GM18951 (cell line): ENCODE results near the gene TIAM1.

Experiments used
- POLR2A ChIP-seq: IDR thresholded peaks from 4 replicates; pipeline ENCODE4 v1.6.1; 2011; ENCODE audit warnings: mild to moderate bottlenecking; ENCODE audit not compliant: insufficient read length, insufficient read depth; ENCODE audit errors: extremely low read depth
- in situ Hi-C: fragments of 300-500 bp; cut with MboI; formaldehyde crosslinking; loops from one replicate; pipeline ENCODE4 v1.12.0; 2022; ENCODE audit warnings: low sequenced_read_pairs, mixed read lengths, inconsistent platforms; ENCODE audit not compliant: unreplicated experiment

The TIAM1 gene

DNA sequence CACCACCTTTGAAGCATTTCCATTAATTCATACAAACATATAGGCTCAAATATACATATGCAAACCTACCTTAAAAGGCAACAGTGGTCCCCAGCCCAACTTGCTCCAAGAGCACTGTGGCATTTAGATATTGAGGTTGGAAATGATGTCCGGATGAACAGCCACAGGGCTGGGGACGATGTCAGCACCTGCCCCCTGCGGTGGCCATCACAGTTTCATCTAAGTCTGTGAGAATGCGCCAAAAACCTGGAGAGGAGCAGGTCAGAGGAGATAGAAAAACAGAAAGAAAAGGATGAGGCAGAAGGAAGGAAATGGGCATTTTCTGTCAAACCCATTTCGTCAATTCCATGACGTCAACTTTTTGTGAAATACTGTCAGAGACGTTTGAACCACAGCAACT, 67.4 kb downstream of the TIAM1 start:
- in situ Hi-C loops: no loop called here
- TF ChIP-seq POLR2A: no peak

DNA sequence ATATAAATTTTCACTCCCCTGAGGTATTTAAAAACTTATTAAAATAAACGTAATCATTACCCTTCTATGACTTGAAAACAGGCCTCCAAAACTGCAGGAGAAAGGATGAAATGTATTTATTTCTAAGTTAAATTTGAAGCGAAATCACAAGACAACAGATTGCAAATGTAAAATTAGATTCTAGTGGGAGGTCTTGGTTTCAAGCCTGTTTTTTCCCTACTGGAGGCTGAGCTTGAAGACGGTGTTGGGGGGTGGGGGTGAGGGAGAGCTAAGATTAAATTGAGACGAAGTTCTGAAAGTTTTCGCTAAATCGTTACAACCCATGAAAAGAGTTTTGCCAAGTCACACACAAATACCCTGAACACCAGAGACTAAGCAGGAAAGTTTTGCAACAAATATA, 68.2 kb downstream of the TIAM1 start:
- in situ Hi-C loops: no loop called here
- no peak for TF ChIP-seq POLR2A

DNA sequence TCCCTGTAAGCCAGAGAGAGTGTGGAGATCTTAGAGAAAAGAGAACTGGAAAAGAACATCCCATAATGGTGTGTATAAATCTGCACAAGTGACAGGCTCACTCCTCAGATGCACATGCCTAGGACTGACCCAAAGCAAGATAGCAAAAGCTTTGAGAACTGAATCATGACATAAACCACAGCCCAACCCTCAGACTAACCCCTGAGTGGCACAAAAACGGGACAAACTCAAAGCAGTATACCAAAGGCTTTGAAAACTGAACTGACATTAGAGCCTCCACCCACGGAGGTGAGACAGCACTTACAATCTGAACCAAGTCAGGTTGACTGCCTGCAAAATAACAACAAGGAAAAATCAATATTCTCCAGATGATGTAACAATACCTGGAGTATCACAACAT, 70.8 kb downstream of the TIAM1 start:
- no peak for TF ChIP-seq POLR2A
- in situ Hi-C loops: no loop called here

DNA sequence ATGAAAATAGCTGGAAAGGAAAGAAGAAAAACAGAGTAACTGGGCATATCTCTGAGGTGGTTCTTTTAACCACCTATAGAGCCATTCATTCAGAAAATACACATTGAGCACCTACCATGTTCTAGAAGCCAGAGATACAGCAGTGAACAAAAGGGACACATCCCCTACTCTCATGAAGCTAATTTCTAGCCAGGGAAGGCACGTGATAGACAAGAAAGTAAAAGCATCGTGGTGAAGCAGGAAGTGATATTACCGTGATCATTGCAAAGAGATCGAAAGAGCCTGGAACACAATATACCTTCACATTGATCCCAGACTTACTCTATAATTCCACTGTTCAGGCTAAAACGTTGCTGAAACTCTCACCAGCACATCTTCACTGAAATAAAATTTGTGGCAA, 76.0 kb downstream of the TIAM1 start:
- in situ Hi-C loops: no loop called here

DNA sequence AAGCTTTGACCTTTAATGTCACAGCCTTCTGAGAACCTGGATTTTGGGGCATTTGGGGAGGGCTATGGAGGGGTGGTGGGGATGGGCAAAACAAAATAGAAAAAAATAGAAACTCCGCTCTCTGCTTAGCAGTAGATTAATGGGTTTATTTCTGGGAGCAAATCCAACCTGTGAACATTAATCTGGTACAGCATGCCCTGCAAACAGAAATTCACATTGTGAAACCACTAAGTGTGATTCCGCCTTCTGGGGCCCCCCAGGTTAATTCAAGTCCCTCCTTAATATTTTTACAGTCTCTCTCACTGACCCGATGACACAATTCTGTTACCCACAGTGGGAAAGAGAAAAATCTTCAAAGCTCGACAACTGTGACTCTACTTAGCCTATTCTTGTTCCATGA, 76.4 kb downstream of the TIAM1 start:
- no peak for TF ChIP-seq POLR2A
- in situ Hi-C loops: no loop called here

More for the DNA sequence above, 76.0 kb downstream of the TIAM1 start:
- TF ChIP-seq POLR2A: no peak

DNA sequence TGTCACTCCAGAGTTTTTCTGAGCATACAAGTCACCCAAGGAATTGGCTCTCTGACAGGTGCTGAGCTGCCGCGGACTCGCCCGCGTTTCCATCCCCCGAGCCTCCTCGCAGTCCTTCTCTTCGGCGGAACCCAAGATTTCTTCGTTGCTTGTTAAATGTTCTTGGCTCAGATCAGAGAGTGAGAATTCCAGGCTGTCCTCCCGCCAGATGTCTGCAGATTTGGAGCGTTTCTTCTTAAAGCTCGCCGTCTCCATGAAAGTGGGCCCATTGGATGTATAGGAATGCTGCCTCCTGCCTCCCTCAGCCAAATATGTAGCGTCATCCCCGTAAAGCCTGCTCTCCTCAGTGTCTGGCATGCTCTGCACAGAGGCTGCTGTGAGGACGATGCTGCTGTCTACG, 77.8 kb downstream of the TIAM1 start:
- in situ Hi-C loops: no loop called here
- TF ChIP-seq POLR2A: no peak

DNA sequence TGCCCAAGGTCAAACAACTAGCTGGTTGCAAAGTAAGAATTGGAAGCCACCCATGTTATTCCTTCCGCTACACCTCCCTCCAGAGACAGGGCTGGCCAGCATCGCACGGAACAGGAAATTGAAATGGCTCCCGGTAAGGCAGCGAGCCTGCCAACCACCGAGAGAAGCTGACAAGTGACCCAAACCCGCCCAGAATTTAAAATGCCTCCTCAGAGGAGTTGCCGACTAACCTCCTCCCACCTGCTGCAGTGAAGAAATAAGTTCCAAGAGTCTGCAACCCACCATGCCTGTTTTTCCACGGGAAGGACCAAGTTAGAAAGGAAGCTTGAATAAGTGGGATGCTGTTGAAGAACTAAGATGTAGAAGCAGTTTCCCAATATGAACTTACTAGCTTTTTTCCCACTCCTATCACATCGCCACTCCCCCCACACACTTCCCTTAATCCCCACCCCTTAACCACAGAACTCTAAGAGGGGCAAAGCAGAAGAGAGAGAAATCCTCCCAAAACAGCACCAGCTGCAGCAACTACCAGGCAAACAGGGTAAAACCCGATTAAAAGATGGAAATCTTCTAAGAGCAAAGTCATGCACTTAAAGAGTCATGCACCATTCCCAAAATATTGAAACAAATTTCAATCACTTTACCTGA, 78.6 kb downstream of the TIAM1 start:
- TF ChIP-seq POLR2A: no peak
- in situ Hi-C loops: no loop called here

DNA sequence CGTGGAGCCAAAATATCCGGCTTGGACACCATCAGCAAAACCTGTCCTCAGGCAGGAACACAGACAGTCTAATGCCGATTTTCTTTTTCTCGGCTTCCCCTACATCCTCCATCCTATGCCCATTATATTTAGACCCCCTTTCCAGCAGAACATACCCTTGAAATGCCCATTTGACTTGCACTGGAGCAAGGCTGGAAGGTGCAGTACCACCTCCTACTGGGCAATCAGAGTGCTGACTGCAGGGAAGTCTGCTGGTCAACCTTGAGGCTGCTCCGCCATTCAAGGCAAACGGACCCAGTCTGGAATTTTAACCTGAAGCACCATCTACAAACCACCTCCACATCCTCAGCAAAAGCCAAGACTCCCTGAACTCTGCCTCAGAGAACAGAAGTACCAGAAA, 79.5 kb downstream of the TIAM1 start:
- in situ Hi-C loops: no loop called here
- no peak for TF ChIP-seq POLR2A

DNA sequence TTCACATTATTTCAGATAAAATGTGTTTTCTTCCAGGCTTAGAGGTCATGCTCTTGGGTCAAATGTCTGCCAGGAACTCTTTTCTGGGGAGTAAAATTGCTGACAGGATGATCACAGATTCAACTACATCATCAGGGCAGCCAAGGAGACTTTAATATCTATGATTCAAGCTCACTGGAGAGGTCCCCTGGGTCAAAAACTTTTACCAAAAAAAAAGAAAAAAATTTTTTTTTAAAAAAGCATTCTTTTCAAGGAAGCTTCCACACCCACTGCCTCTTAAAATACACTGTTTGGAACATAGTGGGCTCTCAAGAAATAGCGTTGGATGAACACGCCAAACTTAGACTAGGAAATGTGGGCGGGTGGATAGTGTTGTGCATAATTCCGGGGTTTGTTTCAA, 81.3 kb downstream of the TIAM1 start:
- in situ Hi-C loops: no loop called here
- no peak for TF ChIP-seq POLR2A

DNA sequence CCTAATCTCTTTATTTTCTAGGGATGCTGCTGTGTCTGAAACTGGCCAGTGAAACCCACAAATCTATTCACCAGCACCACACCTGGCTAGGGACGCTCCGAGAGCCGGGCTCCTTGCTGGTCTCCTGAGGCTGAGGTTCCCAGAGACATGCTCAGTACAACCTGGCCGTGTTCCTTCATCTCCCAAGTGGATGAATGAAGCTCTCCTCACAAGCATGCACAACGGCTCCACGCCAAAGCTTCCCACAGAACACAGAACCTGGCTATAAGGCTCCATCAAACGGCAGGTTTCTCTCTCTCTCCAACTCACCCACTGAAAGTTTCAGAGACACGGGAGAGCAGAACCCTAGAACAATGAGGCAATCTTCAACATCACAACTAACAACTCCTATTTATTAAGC, 82.3 kb downstream of the TIAM1 start:
- no peak for TF ChIP-seq POLR2A
- in situ Hi-C loops: no loop called here

DNA sequence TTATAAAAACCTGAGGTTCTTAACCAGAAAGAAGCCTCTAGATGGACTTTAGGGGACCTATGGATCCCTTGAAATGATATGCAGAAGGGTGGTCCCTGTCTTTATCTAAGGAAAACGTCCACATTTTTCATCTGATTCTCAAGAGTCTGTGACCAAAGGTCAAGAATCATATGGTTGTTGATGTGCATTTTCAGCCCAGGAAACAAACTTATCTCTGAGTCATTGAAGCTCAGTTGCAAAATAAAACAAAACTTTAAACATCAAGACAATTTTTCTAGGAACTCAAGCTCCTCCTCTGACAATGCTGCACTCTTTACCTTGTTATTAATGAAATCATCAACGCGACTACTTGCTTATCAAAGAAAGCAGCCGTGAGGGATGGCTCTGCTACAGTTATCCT, 83.3 kb downstream of the TIAM1 start:
- in situ Hi-C loops: no loop called here
- TF ChIP-seq POLR2A: no peak

DNA sequence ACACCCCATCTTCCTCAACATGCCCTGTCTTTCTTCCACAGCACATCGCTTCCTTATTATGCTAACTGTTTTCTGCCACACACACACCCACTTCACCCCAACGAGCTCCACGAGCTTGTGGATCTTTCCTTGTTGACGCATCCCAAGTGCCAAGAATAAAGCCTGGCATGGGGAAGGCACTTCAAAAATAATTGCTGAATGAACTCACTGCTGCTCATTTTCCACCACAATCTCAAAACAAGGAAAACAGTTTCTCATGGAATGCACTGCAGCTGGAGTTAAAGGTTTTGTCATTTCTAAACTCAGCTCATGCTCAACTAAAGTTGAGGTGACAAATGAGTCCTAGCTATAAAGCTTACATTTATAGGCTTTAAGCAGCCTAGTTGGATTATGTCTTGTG, 86.0 kb downstream of the TIAM1 start:
- no peak for TF ChIP-seq POLR2A
- in situ Hi-C loops: no loop called here

DNA sequence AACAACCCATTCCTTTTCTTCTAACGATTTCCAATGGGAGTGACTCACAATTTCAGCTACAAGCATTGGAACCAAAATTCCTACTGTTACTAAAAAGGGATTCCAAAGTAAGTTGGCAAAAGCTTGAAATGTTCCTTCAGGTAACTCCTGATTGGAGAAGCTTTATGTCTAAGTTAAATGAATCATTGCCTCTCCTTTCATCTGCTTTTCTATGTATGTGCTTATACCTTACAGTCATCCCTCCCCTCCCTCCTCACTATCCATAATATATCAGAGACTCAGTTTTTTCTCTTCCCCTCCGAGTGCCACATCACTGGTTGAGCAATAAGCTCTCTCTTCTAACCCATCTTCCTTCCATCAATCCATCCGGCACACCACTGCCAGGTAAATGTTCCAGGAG, 86.8 kb downstream of the TIAM1 start:
- no peak for TF ChIP-seq POLR2A
- in situ Hi-C loops: no loop called here

DNA sequence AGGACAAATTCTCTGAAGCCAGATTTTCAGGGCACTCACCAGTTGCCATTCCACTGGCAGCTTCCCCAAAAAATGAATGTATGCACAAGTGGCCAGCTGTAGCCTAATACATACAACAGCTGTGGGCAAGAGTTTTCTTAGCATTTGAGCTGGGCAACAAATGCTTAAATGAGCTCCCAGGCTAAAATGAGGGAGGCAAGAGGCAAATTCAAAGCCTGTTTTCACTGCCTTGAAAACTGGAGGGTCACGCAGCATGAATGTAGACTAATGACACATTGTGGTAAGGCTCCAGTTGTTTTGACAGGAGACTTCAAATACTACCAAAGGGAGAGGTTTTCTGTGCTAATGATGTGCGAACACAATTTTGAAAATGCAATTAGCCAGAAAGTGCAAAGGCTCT, 88.2 kb downstream of the TIAM1 start:
- no peak for TF ChIP-seq POLR2A
- in situ Hi-C loops: no loop called here

DNA sequence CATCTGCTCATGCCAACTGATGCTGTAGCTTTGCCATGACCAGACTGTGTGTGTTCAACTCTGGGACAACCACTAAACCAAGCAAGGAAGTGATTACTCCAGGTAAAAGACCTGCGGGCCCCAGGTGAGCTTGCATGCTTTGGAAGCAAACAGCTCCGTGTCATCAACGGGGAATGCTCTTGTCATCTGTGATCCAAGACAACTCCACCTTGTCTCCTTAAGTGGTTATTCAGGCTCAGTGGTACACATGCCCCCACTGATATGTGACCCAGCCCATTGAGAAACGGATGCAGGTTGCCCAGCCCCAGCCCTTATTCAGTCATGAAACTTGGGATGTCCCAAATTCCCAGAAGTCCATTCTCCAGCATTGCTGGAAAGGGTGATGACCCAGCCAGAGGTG, 89.0 kb downstream of the TIAM1 start:
- in situ Hi-C loops: no loop called here

DNA sequence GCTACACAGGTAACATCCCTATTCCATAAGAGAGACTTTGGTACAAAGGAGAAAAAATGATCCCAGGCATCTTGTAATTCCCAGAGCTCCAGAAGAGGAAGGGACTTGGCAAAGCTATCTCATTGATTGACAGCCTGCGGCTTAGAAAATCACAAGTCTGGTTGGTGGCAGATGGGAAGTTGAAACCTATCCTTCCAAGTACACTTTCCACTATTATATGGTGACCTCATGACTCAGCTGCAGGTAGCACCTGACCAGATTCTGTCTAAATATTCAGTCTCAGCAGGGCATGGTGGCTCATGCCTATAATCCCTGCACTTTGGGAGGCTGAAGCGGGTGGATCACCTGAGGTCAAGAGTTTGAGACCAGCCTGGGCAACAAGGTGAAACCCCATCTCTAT, 89.9 kb downstream of the TIAM1 start:
- in situ Hi-C loops: no loop called here
- no peak for TF ChIP-seq POLR2A

More for the DNA sequence above, 89.0 kb downstream of the TIAM1 start:
- TF ChIP-seq POLR2A: no peak

DNA sequence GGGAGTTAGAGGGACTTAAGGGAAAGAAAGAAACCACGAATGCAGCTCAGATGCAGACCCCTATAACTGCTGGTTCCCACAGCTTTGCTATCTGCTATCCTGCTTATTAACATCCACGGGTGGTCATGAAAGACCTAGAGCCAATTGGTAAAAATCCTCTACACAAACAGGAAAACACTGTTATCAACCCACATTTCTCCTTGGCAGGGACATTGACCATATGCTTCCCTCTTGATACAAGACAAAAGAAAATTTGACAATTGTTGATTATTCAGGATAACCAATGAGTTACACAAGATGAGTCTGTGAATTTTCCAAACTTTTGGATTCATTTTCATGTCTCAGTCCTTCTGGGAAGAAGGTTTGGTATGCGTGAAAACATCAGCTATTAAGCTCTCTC, 90.4 kb downstream of the TIAM1 start:
- TF ChIP-seq POLR2A: no peak
- in situ Hi-C loops: no loop called here
